ENCODE measurements around the gene COL17A1.

GRCh38 chr10:104038537-104038936 is 47.1 kb downstream of the COL17A1 start:
- TF ChIP-seq POLR2A (IDR thresholded peaks at IDR 0.05; ENCODE audit: low read length), result no peak
- no peak for TF ChIP-seq GATA1 (IDR thresholded peaks at IDR 0.05; ENCODE audit: low read depth, low read length)
